Activated CD8-positive, alpha-beta memory T cell treated with anti-CD3 and anti-CD28 coated beads for 4 hours (primary cell): ENCODE data around the gene PACRGL.
"Not testable (repeated sequence)": the region's sequence is repeated elsewhere in the genome, so short reads cannot be mapped to it uniquely, and the experiment has no call there.

Experiments
- DNase-seq, 2 donors: peaks; one replicate each; pipeline ENCODE4 v3.0.0-alpha.2; 2020; ENCODE audit warnings: low read depth in 2 of 2

PACRGL gene

DNA sequence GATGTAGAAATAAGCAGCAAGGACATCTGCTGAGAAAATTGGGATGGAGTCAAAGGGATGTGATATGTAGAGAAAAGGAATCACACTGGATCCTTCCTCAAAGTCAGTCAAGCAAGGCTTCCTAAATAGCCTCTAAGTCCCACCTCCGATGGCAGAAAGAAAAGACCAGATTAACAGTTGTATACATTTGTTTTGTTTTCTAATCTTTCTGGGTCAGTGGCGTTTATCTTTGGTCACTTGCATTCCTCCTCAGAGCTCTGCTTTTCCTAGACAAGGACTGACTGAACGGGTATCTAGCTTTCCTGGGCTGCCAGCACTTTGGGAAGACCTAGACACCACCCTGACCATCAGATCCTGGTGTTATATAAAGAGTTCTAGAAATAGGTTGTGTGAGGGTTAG is 23.2 kb downstream of the PACRGL start:
- no peak for DNase-seq

DNA sequence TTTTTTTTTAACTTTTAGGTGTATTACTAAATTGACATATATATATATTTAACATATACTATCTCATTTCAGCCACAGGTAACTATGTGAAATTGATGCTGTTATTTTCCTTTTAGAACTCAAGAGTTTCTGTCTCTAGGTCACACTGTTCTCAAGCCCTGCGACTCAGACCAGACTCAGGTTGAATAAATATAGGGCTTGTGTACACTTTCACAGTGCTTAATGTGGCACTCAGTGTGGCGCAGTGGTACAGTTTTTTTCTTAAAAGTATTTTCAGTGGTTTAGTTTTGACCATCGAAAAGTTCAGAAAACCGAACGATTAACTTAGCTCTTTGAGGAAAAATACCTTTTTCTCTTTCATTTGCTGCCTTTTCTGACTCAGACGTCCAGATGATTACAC is 24.7 kb downstream of the PACRGL start:
- no peak for DNase-seq

DNA sequence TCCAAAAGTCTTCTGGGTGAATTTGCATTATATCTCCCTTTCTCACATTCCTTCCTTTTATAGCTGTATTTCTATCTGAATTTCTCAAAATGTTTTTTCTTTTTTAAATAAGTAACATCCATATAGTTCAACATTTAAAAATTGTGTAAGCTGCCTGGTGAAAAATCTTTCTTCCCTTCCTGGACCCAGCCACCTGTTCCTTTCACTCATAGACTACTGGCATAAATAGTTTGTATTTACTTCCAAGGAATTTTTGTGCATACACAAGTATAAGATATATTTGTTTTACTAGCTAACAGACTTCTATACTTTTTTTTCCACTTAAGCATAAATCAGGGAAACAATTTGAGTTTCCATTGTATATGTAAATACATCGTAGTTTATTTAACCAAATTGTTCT is 35.7 kb downstream of the PACRGL start:
- DNase-seq: no peak

DNA sequence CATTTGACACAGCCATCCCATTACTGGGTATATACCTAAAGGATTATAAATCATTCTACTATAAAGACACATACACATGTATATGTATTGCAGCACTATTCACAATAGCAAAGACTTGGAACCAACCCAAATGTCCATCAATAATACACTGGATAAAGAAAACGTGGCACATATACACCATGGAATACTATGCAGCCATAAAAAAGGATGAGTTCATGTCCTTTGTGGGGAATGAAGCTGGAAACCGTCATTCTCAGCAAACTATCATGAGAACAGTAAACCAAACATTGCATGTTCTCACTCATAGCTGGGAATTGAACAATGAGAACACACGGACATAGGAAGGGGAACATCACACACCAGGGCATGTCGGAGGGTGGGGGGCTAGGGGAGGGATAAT is 45.7 kb downstream of the PACRGL start:
- DNase-seq: not testable (repeated sequence)

DNA sequence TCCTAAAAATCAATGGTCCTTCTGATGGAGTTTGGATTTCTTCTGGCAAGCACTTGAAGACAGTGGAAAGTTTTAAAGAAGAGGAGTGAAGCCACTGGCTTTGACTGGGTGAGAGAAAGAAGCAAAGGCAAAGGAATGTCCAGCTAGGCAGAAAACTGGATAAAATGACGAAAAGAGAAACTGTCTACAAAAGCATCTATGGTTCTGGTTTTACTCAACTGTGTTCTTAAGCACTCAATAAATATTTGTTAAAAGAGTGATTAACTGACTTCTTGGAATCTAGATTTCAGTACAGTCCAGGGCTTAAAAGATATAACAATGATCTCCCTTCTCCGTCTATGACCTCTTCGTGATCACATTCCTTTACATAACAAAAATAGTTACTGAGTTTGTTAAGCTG is 52.4 kb downstream of the PACRGL start:
- DNase-seq: no peak

DNA sequence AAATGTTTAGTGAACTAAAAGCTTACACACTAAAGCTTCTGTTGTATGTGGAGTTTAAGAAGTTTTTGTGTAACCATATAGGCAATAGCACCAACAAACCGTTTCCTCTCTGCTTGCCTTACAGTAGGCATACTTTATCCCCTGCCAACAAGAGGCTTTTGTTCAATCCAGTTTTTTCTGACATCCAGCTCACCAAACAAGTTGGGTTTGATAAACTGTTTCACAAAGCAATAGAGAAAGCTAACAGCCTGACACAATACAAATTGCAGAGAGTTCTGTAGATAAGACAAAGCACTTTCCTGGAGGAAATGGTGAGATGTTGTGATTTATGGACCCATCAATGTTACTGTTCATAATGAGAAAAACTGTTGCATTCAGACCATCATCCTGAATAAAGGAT is 53.8 kb downstream of the PACRGL start:
- DNase-seq: no peak

DNA sequence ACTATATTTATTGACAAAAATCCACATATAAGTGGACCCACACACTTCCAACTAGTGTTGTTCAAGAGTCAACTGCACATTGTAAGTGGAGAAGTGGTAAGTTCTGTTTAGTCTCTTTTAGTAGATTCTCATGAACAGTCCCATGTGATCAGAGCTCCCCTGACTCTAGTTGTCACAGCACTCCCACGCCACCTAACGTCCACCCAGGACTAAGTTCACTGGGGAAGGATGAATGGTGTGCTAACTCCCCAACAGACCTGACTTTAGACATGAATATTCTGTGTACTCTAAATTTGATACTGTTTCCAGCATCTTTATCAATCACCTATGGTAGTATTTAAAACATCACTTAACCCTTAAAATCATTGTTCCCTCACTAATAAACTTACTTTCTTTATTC is 59.8 kb downstream of the PACRGL start:
- no peak for DNase-seq

DNA sequence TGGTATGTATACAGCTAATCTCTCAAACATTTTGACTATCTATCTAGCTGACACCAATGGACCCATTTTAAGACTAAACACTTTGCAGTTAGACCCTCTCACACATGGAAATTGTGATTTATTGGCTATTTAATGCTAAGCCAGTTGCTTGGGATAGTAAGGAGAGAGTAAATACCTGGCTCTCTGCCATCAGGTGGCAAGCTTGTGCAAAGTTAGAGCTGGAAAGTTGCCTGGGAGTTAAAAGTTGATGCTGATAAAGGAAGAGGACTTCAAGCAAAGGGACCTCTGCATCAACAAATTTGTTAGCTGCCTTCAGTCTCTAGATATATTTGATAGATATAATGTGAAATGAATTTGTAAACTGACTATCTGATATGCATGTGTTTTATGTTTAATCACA is 61.1 kb downstream of the PACRGL start:
- no peak for DNase-seq

DNA sequence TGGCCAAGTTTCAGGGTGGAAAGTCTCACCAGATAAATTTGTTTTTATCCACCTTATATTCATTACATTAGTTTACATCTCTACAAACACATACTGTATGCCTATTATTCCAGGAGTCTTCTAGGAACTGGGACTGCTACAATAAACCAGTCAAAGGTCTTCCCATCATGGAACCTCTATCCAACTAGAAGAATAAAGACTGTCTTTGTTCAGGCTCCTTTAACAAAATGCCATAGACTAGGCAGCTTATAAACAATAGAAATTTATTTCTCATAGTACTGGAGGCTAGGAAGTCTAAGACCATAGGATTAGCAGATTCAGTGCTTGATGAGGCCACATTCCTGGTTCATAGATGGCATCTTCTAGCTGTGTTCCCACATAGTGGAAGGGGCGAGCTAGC is 61.6 kb downstream of the PACRGL start:
- no peak for DNase-seq

DNA sequence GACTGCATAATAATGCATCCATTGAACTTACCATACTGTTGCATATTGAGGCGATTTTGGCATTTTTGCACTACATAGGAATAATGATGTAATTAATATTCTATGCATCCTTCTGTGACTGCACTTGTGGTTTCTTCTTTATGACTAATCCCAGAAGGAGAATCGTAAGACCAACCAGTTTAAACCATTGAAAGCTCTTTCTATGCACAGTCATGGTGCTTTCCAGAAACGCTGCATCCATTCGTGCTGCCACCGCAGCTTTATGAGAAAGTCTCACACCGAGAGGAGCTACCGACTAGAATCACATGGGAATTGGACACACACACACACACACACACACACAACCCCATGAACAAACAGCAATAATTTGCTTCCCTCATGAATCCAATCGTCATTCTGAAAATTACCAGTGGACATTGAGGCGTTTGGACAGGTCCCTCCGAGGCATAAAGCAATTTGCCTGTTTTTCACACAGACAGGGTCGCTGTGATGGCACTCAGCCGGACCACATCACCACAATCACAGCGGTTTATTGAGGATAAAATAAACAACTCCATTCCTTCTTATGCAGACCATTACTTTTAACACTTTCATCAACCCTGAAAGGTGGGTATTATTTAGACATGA is 64.2 kb downstream of the PACRGL start:
- DNase-seq: no peak

DNA sequence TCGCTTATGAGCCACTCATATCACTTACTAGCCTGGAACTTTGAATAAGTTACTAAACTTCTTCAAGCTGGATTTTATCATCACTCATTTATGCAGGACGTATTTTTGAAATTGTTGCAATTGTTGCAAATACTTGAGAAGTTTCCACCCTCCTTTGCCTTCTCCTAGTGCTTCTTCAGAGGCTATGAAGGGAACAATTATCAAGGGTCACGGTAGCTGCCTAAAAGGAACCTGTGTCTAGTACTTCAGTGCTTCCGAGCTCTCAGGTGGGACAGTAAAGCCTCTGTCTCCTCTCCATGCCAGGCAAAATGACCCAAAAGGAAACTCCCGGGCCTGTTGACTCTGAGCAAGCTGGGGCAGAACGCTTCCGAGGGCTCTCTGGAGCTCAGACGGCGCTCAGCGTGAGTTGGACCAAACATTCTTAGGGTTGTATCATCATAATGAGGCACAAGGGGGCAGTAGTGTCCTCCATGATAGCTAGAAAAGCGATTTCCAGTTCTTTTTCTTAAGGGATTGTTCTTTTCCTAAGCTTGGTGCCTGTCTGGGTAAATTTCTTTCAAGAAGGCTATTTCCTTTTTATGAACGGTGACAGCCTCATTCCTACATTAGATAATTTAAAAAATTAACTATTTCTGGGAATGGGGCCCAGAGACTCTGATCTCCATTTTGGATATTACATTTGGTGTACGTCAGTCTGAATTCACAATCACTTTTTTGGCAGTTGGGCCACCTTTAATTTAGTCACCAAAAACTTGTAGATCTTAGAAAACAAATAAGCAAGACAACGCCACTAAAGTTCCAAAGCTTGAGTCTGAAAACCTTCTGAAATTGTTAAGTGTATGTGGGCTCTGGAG is 73.1 kb downstream of the PACRGL start:
- peak in 1 of 2 donors; percentile 0 for DNase-seq

DNA sequence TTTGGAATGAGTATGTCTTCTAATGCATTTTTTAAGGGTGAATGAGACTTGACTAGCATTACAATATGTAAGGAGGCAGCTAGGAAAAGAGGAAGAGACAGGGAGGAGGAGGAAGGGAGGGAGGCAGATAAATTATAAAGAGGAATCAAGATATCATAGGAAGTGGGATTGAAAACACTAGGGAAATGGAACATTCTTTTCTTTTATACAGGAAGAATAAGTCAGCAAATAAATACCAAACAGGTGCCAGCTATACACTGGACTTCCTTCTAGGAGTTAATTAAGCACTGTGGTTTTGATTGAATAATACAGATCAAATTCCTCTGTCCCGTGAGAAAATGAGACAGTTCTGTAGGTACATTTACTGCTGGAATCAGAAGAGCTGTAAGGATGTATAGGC is 78.6 kb downstream of the PACRGL start:
- DNase-seq: no peak

DNA sequence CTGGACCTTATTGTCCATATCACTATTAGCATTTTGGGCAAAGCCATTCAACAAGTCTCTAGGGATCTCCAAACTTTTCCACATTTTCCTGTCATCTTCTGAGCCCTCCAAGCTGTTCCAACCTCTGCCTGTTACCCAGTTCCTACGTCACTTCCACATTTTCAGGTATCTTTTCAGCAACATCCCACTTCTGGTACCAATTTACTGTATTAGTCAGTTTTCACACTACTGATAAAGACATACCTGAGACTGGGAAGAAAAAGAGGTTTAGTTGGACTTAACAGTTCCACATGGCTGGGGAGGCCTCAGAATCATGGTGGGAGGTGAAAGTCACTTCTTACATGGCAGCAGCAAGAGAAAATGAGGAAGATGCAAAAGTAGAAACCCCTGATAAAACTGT is 82.9 kb downstream of the PACRGL start:
- DNase-seq: not testable (repeated sequence)

DNA sequence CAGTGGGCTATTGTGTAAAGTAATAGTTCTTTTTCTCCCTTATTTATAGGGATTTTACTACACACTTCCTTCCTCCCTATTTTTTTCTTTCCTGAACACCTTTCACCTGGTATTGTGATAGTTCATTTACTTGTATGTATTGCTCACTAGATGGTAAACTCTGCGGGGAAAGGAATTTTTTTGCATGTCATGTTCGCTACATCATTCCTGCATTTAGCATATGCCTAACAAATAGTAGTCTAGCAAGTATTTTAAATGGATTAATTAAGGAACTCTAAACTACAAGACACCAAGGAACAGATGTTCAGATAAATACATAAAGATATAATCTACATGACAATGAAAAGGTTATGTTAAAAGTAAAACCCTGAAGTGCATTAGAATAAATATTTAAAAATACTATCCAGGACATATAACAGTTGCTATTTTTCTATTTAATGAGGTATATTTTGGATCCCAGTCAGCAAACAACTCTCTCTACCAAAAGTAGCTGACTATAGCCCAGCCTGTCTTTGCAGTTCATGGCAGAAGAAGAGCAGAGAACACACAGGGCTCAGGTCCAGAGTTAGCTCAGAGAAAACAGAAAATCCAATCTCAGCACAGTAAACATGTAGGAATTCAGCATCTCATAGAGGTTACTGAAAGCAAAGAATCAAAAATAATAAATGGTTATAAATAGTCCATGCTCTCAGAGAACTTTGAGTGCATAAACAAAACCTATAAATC is 87.8 kb downstream of the PACRGL start:
- DNase-seq: no peak
